Karpas-422 (cell line): ENCODE measurements around the gene TEN1. TPM values are rescaled to one million over a fixed set of nuclear protein-coding genes. Genes with fewer than 3 reads are reported as not detected.

Experiments
- DNase-seq: peaks from one replicate; pipeline ENCODE4 v3.0.0-alpha.2; 2015
- H2AFZ ChIP-seq: fragments of 200-600 bp; sonication (generic); 2 replicates; pipeline ENCODE4 v1.6.1; 2014; ENCODE audit warnings: antibody characterized with exemption, low read length, mixed read lengths
- H3K27ac ChIP-seq: fragments of 200-600 bp; sonication (generic); 2 replicates; pipeline ENCODE4 v1.5.1; 2014; ENCODE audit warnings: mild to moderate bottlenecking, low read length, moderate library complexity
- H3K27me3 ChIP-seq: fragments of 200-600 bp; sonication (generic); 2 replicates; pipeline ENCODE4 v1.6.1; 2014; ENCODE audit warnings: low read length, mixed read lengths
- H3K36me3 ChIP-seq: fragments of 200-600 bp; sonication (generic); 2 replicates; pipeline ENCODE4 v1.6.1; 2014; ENCODE audit warnings: low read length, mixed read lengths; ENCODE audit not compliant: insufficient read depth
- H3K4me1 ChIP-seq: fragments of 200-600 bp; sonication (generic); 2 replicates; pipeline ENCODE4 v1.6.1; 2014; ENCODE audit warnings: mild to moderate bottlenecking, low read length, mixed read lengths
- H3K4me2 ChIP-seq: fragments of 200-600 bp; sonication (generic); 2 replicates; pipeline ENCODE4 v1.6.1; 2014; ENCODE audit warnings: low read length, low read depth, mild to moderate bottlenecking; ENCODE audit not compliant: poor library complexity, severe bottlenecking
- H3K4me3 ChIP-seq: fragments of 200-600 bp; sonication (generic); 2 replicates; pipeline ENCODE4 v1.5.1; 2014; ENCODE audit warnings: mild to moderate bottlenecking, antibody characterized with exemption, low read length, mixed read lengths
- H3K79me2 ChIP-seq: fragments of 200-600 bp; sonication (generic); 2 replicates; pipeline ENCODE4 v1.6.1; 2014; ENCODE audit warnings: mild to moderate bottlenecking, low read length, mixed read lengths
- H3K9ac ChIP-seq: fragments of 200-600 bp; sonication (generic); 2 replicates; pipeline ENCODE4 v1.6.0; 2014; ENCODE audit warnings: low read length
- H3K9me2 ChIP-seq: fragments of 200-600 bp; sonication (generic), shearing (Covaris generic); replicated peaks from 2 replicates; pipeline ENCODE4 v1.6.0; 2014; ENCODE audit warnings: mild to moderate bottlenecking, low read length, moderate library complexity; ENCODE audit not compliant: insufficient read depth
- H3K9me3 ChIP-seq: fragments of 300-700, 200-600 bp; sonication (generic); 2 replicates; pipeline ENCODE4 v1.6.1; 2014; ENCODE audit warnings: low read length, mixed read lengths
- H4K20me1 ChIP-seq: fragments of 200-600 bp; sonication (generic); 2 replicates; pipeline ENCODE4 v1.6.1; 2014; ENCODE audit warnings: mild to moderate bottlenecking, antibody characterized with exemption, low read length, low read depth; ENCODE audit not compliant: insufficient read depth
- total RNA-seq: library from RNA; depleted of rRNA; stranded (reverse); fragments of >200 nt; shearing (Covaris generic); gene quantifications from 2 replicates; pipeline ENCODE4 v1.2.3, GENCODE V29; 2014; ENCODE audit warnings: low replicate concordance; rRNA removed

The TEN1 gene
- 5.7 and 23.0 TPM in 2 replicates for total RNA-seq

- peak within 1 kb of the TSS; percentile 73 for H3K4me3 ChIP-seq
- H3K36me3 ChIP-seq, result no peaks in the 10 kb centered on the region
- H4K20me1 ChIP-seq, result no peaks in the 10 kb centered on the region
- peak; percentile 98 for DNase-seq
- peak within 1 kb of the TSS; percentile 82 for H2AFZ ChIP-seq
- peak within 1 kb of the TSS; percentile 79 for H3K9ac ChIP-seq
- no peaks in the 10 kb centered on the region for H3K9me3 ChIP-seq
- H3K27ac ChIP-seq, result peak within 1 kb of the TSS; percentile 72
- H3K4me2 ChIP-seq, result peak within 1 kb of the TSS; percentile 68
- peaks cover 45% of the 10 kb centered on the region for H3K79me2 ChIP-seq
- peaks cover 51% of the 10 kb centered on the region for H3K4me1 ChIP-seq
- no peaks in the 10 kb centered on the region for H3K27me3 ChIP-seq
- H3K9me2 ChIP-seq, result no peaks in the 10 kb centered on the region
These were observed at the start of gene TEN1, which contains the start of gene ACOX1 for GRCh38 chr17:75978938-75979704. Gene TEN1 (plus strand): TSS chr17:75979240. CDS start chr17:75986193, 6,953 bp downstream. Gene ACOX1 (minus strand): TSS chr17:75979166. CDS start chr17:75979073, 93 bp downstream.

GRCh38 chr17:75931062-75931461 lies 48.0 kb upstream of the TEN1 start:
- Histone ChIP-seq H3K4me1 (no peaks in the 10 kb centered on the region), H4K20me1 (no peaks in the 10 kb centered on the region), H3K9me2 (no peaks in the 10 kb centered on the region), H3K27me3 (no peaks in the 10 kb centered on the region), H3K36me3 (peaks cover 5% of the 10 kb centered on the region), H3K9me3 (no peaks in the 10 kb centered on the region), H3K79me2 (no peaks in the 10 kb centered on the region), H3K4me3 (no peak overlapping the region), H3K4me2 (no peak overlapping the region), H3K27ac (no peak overlapping the region), H3K9ac (no peak overlapping the region), H2AFZ (no peak overlapping the region)
- no peak for DNase-seq

- no peak overlapping the region for H3K9ac ChIP-seq
- H2AFZ ChIP-seq, result no peak overlapping the region
- H3K4me1 ChIP-seq, result no peaks in the 10 kb centered on the region
- no peak for DNase-seq
- H3K27me3 ChIP-seq, result no peaks in the 10 kb centered on the region
- H3K4me2 ChIP-seq, result no peak overlapping the region
- H3K4me3 ChIP-seq, result no peak overlapping the region
- H3K27ac ChIP-seq, result no peak overlapping the region
- H3K9me3 ChIP-seq, result no peaks in the 10 kb centered on the region
- H3K36me3 ChIP-seq, result no peaks in the 10 kb centered on the region; the same call in 1 of the 2 replicates
- no peaks in the 10 kb centered on the region for H3K79me2 ChIP-seq
- H3K9me2 ChIP-seq, result no peaks in the 10 kb centered on the region
- H4K20me1 ChIP-seq, result no peaks in the 10 kb centered on the region
These were observed 46.2 kb upstream of the TEN1 start for GRCh38 chr17:75932852-75933251.

- H3K9me2 ChIP-seq, result no peaks in the 10 kb centered on the region
- no peak overlapping the region for H3K4me3 ChIP-seq
- no peak overlapping the region for H3K27ac ChIP-seq
- no peaks in the 10 kb centered on the region for H4K20me1 ChIP-seq
- no peak for DNase-seq
- H3K27me3 ChIP-seq, result no peaks in the 10 kb centered on the region
- no peak overlapping the region for H2AFZ ChIP-seq
- H3K4me1 ChIP-seq, result no peaks in the 10 kb centered on the region
- no peak overlapping the region for H3K4me2 ChIP-seq
- no peaks in the 10 kb centered on the region for H3K9me3 ChIP-seq
- no peaks in the 10 kb centered on the region for H3K79me2 ChIP-seq
- no peaks in the 10 kb centered on the region; the same call in 1 of the 2 replicates for H3K36me3 ChIP-seq
- H3K9ac ChIP-seq, result no peak overlapping the region
These were observed 45.2 kb upstream of the TEN1 start for GRCh38 chr17:75933808-75934207.

- Histone ChIP-seq H2AFZ (no peak overlapping the region), H3K4me3 (no peak overlapping the region), H4K20me1 (no peaks in the 10 kb centered on the region), H3K9ac (no peak overlapping the region), H3K27me3 (no peaks in the 10 kb centered on the region), H3K9me2 (no peaks in the 10 kb centered on the region), H3K27ac (no peak overlapping the region), H3K4me2 (no peak overlapping the region), H3K9me3 (no peaks in the 10 kb centered on the region), H3K79me2 (peaks cover 12% of the 10 kb centered on the region), H3K36me3 (no peaks in the 10 kb centered on the region), H3K4me1 (peaks cover 17% of the 10 kb centered on the region)
- no peak for DNase-seq
These were observed 41.4 kb upstream of the TEN1 start for GRCh38 chr17:75937652-75938051.

- Histone ChIP-seq H3K79me2 (peaks cover 12% of the 10 kb centered on the region), H3K9me3 (no peaks in the 10 kb centered on the region), H3K27ac (peak within 1 kb of the TSS; percentile 47; the same call in 1 of the 2 replicates), H2AFZ (peak within 1 kb of the TSS; percentile 97), H3K4me3 (peak within 1 kb of the TSS; percentile 99), H3K36me3 (no peaks in the 10 kb centered on the region), H3K9ac (peak within 1 kb of the TSS; percentile 95), H4K20me1 (no peaks in the 10 kb centered on the region), H3K9me2 (no peaks in the 10 kb centered on the region), H3K4me1 (peaks cover 17% of the 10 kb centered on the region), H3K4me2 (peak within 1 kb of the TSS; percentile 99), H3K27me3 (no peaks in the 10 kb centered on the region)
- peak; percentile 96 for DNase-seq
These were observed 38.2 kb upstream of the TEN1 start, which contains the start of gene FBF1 for GRCh38 chr17:75940727-75941441. Gene FBF1 (minus strand): TSS chr17:75941042. CDS start chr17:75938149, 2,893 bp downstream.

- Histone ChIP-seq H3K9ac (peak overlapping the region; percentile 95), H4K20me1 (no peaks in the 10 kb centered on the region), H3K4me3 (peak overlapping the region; percentile 99), H3K4me1 (peaks cover 17% of the 10 kb centered on the region), H3K79me2 (peaks cover 12% of the 10 kb centered on the region), H3K9me2 (no peaks in the 10 kb centered on the region), H3K27me3 (no peaks in the 10 kb centered on the region), H3K27ac (no peak overlapping the region), H2AFZ (peak overlapping the region; percentile 97), H3K4me2 (peak overlapping the region; percentile 99), H3K9me3 (no peaks in the 10 kb centered on the region), H3K36me3 (no peaks in the 10 kb centered on the region)
- no peak for DNase-seq
These were observed 37.6 kb upstream of the TEN1 start for GRCh38 chr17:75941442-75941819.

GRCh38 chr17:75942473-75942872 lies 36.6 kb upstream of the TEN1 start:
- no peak overlapping the region for H2AFZ ChIP-seq
- H3K4me2 ChIP-seq, result no peak overlapping the region
- H3K9me3 ChIP-seq, result no peaks in the 10 kb centered on the region
- H3K9me2 ChIP-seq, result no peaks in the 10 kb centered on the region
- H3K27ac ChIP-seq, result no peak overlapping the region
- peaks cover 12% of the 10 kb centered on the region for H3K79me2 ChIP-seq
- H3K9ac ChIP-seq, result no peak overlapping the region
- peaks cover 17% of the 10 kb centered on the region for H3K4me1 ChIP-seq
- H4K20me1 ChIP-seq, result no peaks in the 10 kb centered on the region
- H3K27me3 ChIP-seq, result no peaks in the 10 kb centered on the region
- no peak for DNase-seq
- H3K4me3 ChIP-seq, result no peak overlapping the region
- H3K36me3 ChIP-seq, result no peaks in the 10 kb centered on the region
